ENCODE measurements around the gene GSC.
"Not testable (repeated sequence)": the region's sequence is repeated elsewhere in the genome, so short reads cannot be mapped to it uniquely, and the experiment has no call there.

GSC gene

GRCh38 chr14:94750371-94750770 is 19.5 kb downstream of the GSC start:
- Histone ChIP-seq H3K9me3 (ENCODE audit: low read length) (no peaks in the 10 kb centered on the region), H3K27me3 (ENCODE audit: insufficient read depth, low read length) (peaks cover 2% of the 10 kb centered on the region), H3K4me1 (ENCODE audit: insufficient read depth, low read length) (no peaks in the 10 kb centered on the region), H2AFZ (ENCODE audit: low read depth, low read length) (no peak overlapping the region), H3K4me3 (ENCODE audit: low read length) (no peak overlapping the region), H3K36me3 (ENCODE audit: insufficient read depth, low read length) (no peaks in the 10 kb centered on the region)

GRCh38 chr14:94748667-94749347 is 21.1 kb downstream of the GSC start:
- peaks cover 2% of the 10 kb centered on the region for H3K27me3 ChIP-seq (ENCODE audit: insufficient read depth, low read length)
- H3K4me3 ChIP-seq (ENCODE audit: low read length) = no peak overlapping the region
- no peaks in the 10 kb centered on the region for H3K4me1 ChIP-seq (ENCODE audit: insufficient read depth, low read length)
- H3K9me3 ChIP-seq (ENCODE audit: low read length) = no peaks in the 10 kb centered on the region
- H2AFZ ChIP-seq (ENCODE audit: low read depth, low read length) = no peak overlapping the region
- H3K36me3 ChIP-seq (ENCODE audit: insufficient read depth, low read length) = no peaks in the 10 kb centered on the region

- no peak overlapping the region for H2AFZ ChIP-seq (ENCODE audit: low read depth, low read length)
- no peaks in the 10 kb centered on the region for H3K36me3 ChIP-seq (ENCODE audit: insufficient read depth, low read length)
- no peaks in the 10 kb centered on the region for H3K9me3 ChIP-seq (ENCODE audit: low read length)
- no peaks in the 10 kb centered on the region for H3K27me3 ChIP-seq (ENCODE audit: insufficient read depth, low read length)
- H3K4me1 ChIP-seq (ENCODE audit: insufficient read depth, low read length) = no peaks in the 10 kb centered on the region
- no peak overlapping the region for H3K4me3 ChIP-seq (ENCODE audit: low read length)
Measured at GRCh38 chr14:94747739-94748138, 22.2 kb downstream of the GSC start.

GRCh38 chr14:94747153-94747552 is 22.8 kb downstream of the GSC start:
- not testable (repeated sequence) for H3K4me3 ChIP-seq (ENCODE audit: low read length); H3K36me3 ChIP-seq (ENCODE audit: insufficient read depth, low read length)

GRCh38 chr14:94746131-94746530 is 23.8 kb downstream of the GSC start:
- H3K36me3 ChIP-seq (ENCODE audit: insufficient read depth, low read length) = no peaks in the 10 kb centered on the region
- H3K4me3 ChIP-seq (ENCODE audit: low read length) = no peak overlapping the region
- H3K4me1 ChIP-seq (ENCODE audit: insufficient read depth, low read length) = no peaks in the 10 kb centered on the region
- no peaks in the 10 kb centered on the region for H3K9me3 ChIP-seq (ENCODE audit: low read length)
- H2AFZ ChIP-seq (ENCODE audit: low read depth, low read length) = no peak overlapping the region
- H3K27me3 ChIP-seq (ENCODE audit: insufficient read depth, low read length) = no peaks in the 10 kb centered on the region

More at GRCh38 chr14:94747153-94747552, 22.8 kb downstream of the GSC start:
- H3K9me3 ChIP-seq (ENCODE audit: low read length); H3K4me1 ChIP-seq (ENCODE audit: insufficient read depth, low read length); H3K27me3 ChIP-seq (ENCODE audit: insufficient read depth, low read length); H2AFZ ChIP-seq (ENCODE audit: low read depth, low read length): not testable (repeated sequence)

- Histone ChIP-seq H3K9me3 (ENCODE audit: low read length) (no peaks in the 10 kb centered on the region), H2AFZ (ENCODE audit: low read depth, low read length) (no peak overlapping the region), H3K27me3 (ENCODE audit: insufficient read depth, low read length) (peaks cover 2% of the 10 kb centered on the region), H3K4me3 (ENCODE audit: low read length) (no peak overlapping the region), H3K36me3 (ENCODE audit: insufficient read depth, low read length) (no peaks in the 10 kb centered on the region), H3K4me1 (ENCODE audit: insufficient read depth, low read length) (no peaks in the 10 kb centered on the region)
Measured at GRCh38 chr14:94738751-94739150, 31.2 kb downstream of the GSC start.

- no peak overlapping the region for H2AFZ ChIP-seq (ENCODE audit: low read depth, low read length)
- no peaks in the 10 kb centered on the region for H3K4me1 ChIP-seq (ENCODE audit: insufficient read depth, low read length)
- peaks cover 2% of the 10 kb centered on the region for H3K27me3 ChIP-seq (ENCODE audit: insufficient read depth, low read length)
- no peak overlapping the region for H3K4me3 ChIP-seq (ENCODE audit: low read length)
- H3K9me3 ChIP-seq (ENCODE audit: low read length) = no peaks in the 10 kb centered on the region
- H3K36me3 ChIP-seq (ENCODE audit: insufficient read depth, low read length) = no peaks in the 10 kb centered on the region
Measured at GRCh38 chr14:94738097-94738496, 31.8 kb downstream of the GSC start.

GRCh38 chr14:94728950-94729349 is 41.0 kb downstream of the GSC start:
- Histone ChIP-seq H3K9me3 (ENCODE audit: low read length) (no peaks in the 10 kb centered on the region), H3K36me3 (ENCODE audit: insufficient read depth, low read length) (no peaks in the 10 kb centered on the region), H3K27me3 (ENCODE audit: insufficient read depth, low read length) (no peaks in the 10 kb centered on the region), H3K4me3 (ENCODE audit: low read length) (no peak overlapping the region), H3K4me1 (ENCODE audit: insufficient read depth, low read length) (no peaks in the 10 kb centered on the region), H2AFZ (ENCODE audit: low read depth, low read length) (no peak overlapping the region)

GRCh38 chr14:94728440-94728839 is 41.5 kb downstream of the GSC start:
- H3K4me3 ChIP-seq (ENCODE audit: low read length); H3K36me3 ChIP-seq (ENCODE audit: insufficient read depth, low read length); H2AFZ ChIP-seq (ENCODE audit: low read depth, low read length); H3K4me1 ChIP-seq (ENCODE audit: insufficient read depth, low read length); H3K9me3 ChIP-seq (ENCODE audit: low read length); H3K27me3 ChIP-seq (ENCODE audit: insufficient read depth, low read length): not testable (repeated sequence)

- H3K36me3 ChIP-seq (ENCODE audit: insufficient read depth, low read length); H3K4me1 ChIP-seq (ENCODE audit: insufficient read depth, low read length); H3K4me3 ChIP-seq (ENCODE audit: low read length); H3K27me3 ChIP-seq (ENCODE audit: insufficient read depth, low read length); H3K9me3 ChIP-seq (ENCODE audit: low read length); H2AFZ ChIP-seq (ENCODE audit: low read depth, low read length): not testable (repeated sequence)
Measured at GRCh38 chr14:94726649-94727048, 43.3 kb downstream of the GSC start.

- H3K4me3 ChIP-seq (ENCODE audit: low read length) = no peak overlapping the region
- H3K4me1 ChIP-seq (ENCODE audit: insufficient read depth, low read length) = no peaks in the 10 kb centered on the region
- H3K9me3 ChIP-seq (ENCODE audit: low read length) = no peaks in the 10 kb centered on the region
- no peaks in the 10 kb centered on the region for H3K27me3 ChIP-seq (ENCODE audit: insufficient read depth, low read length)
- no peaks in the 10 kb centered on the region for H3K36me3 ChIP-seq (ENCODE audit: insufficient read depth, low read length)
- no peak overlapping the region for H2AFZ ChIP-seq (ENCODE audit: low read depth, low read length)
Measured at GRCh38 chr14:94724993-94725392, 44.9 kb downstream of the GSC start.

- H3K4me3 ChIP-seq (ENCODE audit: low read length) = no peak overlapping the region
- H3K36me3 ChIP-seq (ENCODE audit: insufficient read depth, low read length) = no peaks in the 10 kb centered on the region
- no peaks in the 10 kb centered on the region for H3K9me3 ChIP-seq (ENCODE audit: low read length)
- H2AFZ ChIP-seq (ENCODE audit: low read depth, low read length) = no peak overlapping the region
- no peaks in the 10 kb centered on the region for H3K4me1 ChIP-seq (ENCODE audit: insufficient read depth, low read length)
- H3K27me3 ChIP-seq (ENCODE audit: insufficient read depth, low read length) = no peaks in the 10 kb centered on the region
Measured at GRCh38 chr14:94722397-94722796, 47.5 kb downstream of the GSC start.
